Measurements from ENCODE around the gene FANCD2. TPM values are rescaled to one million over a fixed set of nuclear protein-coding genes. Genes with fewer than 3 reads are reported as not detected.
"Not testable (repeated sequence)": the region's sequence is repeated elsewhere in the genome, so short reads cannot be mapped to it uniquely, and the experiment has no call there.

FANCD2 gene
- total RNA-seq, 1 donor from 2014 or later: 7.0 TPM

DNA sequence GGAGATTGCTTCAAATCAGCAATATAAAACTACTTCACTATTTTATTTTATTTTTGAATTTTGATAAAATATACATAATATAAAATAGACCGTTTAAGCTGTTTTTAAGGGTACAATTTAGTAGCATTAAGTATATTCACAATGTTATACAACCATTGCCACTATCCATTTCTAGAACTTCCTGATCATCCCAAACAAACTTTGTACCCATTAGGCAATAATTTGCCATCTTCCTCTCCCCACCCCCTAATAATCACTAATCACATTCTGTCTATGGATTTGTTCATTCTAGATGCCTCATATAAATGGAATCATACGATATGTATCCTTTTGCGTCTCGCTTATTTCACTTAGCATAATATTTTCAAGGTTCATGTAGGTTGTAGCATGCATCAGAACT lies 28.9 kb downstream of the FANCD2 start:
- H3K36me3 Mint-ChIP-seq (ENCODE audit: unreplicated experiment): no peaks in the 10 kb centered on the region
- no peaks in the 10 kb centered on the region for H3K9me3 Mint-ChIP-seq (ENCODE audit: unreplicated experiment)
- no peak for TF ChIP-seq CTCF (IDR thresholded peaks at IDR 0.05; ENCODE audit: partially characterized antibody, unreplicated experiment)

DNA sequence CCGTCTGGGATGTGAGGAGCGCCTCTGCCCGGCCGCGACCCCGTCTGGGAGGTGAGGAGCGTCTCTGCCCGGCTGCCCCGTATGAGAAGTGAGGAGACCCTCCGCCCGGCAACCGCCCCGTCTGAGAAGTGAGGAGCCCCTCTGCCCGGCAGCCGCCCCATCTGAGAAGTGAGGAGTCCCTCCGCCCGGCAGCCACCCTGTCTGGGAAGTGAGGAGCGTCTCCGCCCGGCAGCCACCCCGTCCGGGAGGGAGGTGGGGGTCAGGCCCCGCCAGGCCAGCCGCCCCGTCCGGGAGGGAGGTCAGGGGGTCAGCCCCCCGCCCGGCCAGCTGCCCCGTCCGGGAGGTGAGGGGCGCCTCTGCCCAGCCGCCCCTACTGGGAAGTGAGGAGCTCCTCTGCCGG lies 43.8 kb downstream of the FANCD2 start:
- H3K9me3 Mint-ChIP-seq (ENCODE audit: unreplicated experiment); H3K4me1 Mint-ChIP-seq (ENCODE audit: low read depth, unreplicated experiment); H3K4me3 Mint-ChIP-seq (ENCODE audit: unreplicated experiment); H3K27ac Mint-ChIP-seq (ENCODE audit: unreplicated experiment); H3K27me3 Mint-ChIP-seq (ENCODE audit: unreplicated experiment); DNase-seq: not testable (repeated sequence)
- H3K36me3 Mint-ChIP-seq (ENCODE audit: unreplicated experiment): peaks cover 11% of the 10 kb centered on the region

More for the DNA sequence above, 28.9 kb downstream of the FANCD2 start:
- Mint-ChIP-seq H3K27me3 (ENCODE audit: unreplicated experiment) (no peaks in the 10 kb centered on the region), H3K27ac (ENCODE audit: unreplicated experiment) (no peak overlapping the region), H3K4me3 (ENCODE audit: unreplicated experiment) (no peak overlapping the region), H3K4me1 (ENCODE audit: low read depth, unreplicated experiment) (no peaks in the 10 kb centered on the region)
- no peak for DNase-seq

DNA sequence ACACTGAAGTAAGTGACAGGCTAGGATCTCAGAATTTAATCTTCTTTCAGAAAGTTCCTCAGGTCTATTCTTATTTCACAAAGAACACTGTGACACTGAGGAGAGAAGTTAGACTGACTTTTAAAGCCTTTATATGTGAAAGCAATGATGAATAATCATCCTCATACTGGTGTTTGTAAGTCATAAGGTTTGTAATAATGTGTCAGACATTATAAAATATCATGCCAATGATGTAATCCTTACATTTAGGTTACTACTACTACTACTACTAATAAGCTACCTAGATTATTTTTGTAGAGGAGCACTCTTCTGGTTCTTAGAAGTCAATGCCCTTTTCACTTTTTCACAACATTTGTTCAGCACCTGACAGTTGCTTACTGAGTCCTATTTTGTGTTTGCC lies 48.4 kb downstream of the FANCD2 start:
- H3K9me3 Mint-ChIP-seq (ENCODE audit: unreplicated experiment): no peaks in the 10 kb centered on the region
- no peak for DNase-seq
- no peaks in the 10 kb centered on the region for H3K4me1 Mint-ChIP-seq (ENCODE audit: low read depth, unreplicated experiment)

DNA sequence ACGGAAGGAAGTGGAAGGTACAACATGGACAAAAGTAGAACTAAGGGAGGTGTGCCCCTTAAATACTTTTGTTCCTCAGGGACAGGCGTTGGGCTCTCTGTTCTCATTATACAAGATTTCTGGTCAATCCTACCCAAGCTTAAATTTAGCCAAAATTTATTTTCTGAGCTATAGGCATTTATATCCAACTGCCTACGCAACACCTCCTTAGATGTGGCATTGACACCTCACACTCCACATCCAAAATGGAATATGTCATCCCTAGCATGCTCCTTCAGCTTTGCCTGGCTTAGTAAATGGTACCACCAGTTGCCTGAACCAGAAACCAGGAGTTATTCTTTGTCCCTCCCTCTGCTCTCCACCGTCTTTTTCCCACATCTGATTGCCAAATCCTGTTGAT lies 55.6 kb downstream of the FANCD2 start:
- no peaks in the 10 kb centered on the region for H3K36me3 Mint-ChIP-seq (ENCODE audit: unreplicated experiment)
- no peak overlapping the region for H3K4me3 Mint-ChIP-seq (ENCODE audit: unreplicated experiment)
- H3K27ac Mint-ChIP-seq (ENCODE audit: unreplicated experiment): no peak overlapping the region

More for the DNA sequence above, 48.4 kb downstream of the FANCD2 start:
- no peaks in the 10 kb centered on the region for H3K36me3 Mint-ChIP-seq (ENCODE audit: unreplicated experiment)
- H3K4me3 Mint-ChIP-seq (ENCODE audit: unreplicated experiment): no peak overlapping the region
- H3K27me3 Mint-ChIP-seq (ENCODE audit: unreplicated experiment): peaks cover 2% of the 10 kb centered on the region
- no peak overlapping the region for H3K27ac Mint-ChIP-seq (ENCODE audit: unreplicated experiment)
- no peak for TF ChIP-seq CTCF (IDR thresholded peaks at IDR 0.05; ENCODE audit: partially characterized antibody, unreplicated experiment)

DNA sequence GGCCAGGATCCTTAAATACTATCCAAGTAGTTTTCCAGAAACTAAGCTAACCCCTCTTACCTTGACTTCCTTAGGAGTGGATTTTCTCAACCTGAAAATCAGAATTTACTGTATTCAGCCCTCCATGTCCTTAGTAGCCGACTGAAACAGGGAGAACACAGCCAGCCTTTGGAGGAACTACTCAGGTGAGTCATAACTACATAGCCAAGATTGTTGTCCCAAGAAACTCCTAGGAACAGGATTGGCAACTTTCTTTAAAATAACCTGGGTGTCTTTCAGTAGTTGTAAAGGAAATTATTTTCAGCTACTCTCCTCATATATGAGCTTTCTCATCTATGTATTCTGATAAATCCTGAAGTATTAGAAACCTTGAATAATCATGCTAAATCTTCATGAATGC lies 59.5 kb downstream of the FANCD2 start:
- Mint-ChIP-seq H3K4me3 (ENCODE audit: unreplicated experiment) (no peak overlapping the region), H3K27me3 (ENCODE audit: unreplicated experiment) (peaks cover 1% of the 10 kb centered on the region), H3K36me3 (ENCODE audit: unreplicated experiment) (no peaks in the 10 kb centered on the region), H3K4me1 (ENCODE audit: low read depth, unreplicated experiment) (no peaks in the 10 kb centered on the region), H3K27ac (ENCODE audit: unreplicated experiment) (no peak overlapping the region), H3K9me3 (ENCODE audit: unreplicated experiment) (no peaks in the 10 kb centered on the region)
- no peak for DNase-seq
- TF ChIP-seq CTCF (IDR thresholded peaks at IDR 0.05; ENCODE audit: partially characterized antibody, unreplicated experiment): no peak

More for the DNA sequence above, 55.6 kb downstream of the FANCD2 start:
- DNase-seq: no peak
- Mint-ChIP-seq H3K9me3 (ENCODE audit: unreplicated experiment) (no peaks in the 10 kb centered on the region), H3K27me3 (ENCODE audit: unreplicated experiment) (peaks cover 1% of the 10 kb centered on the region), H3K4me1 (ENCODE audit: low read depth, unreplicated experiment) (no peaks in the 10 kb centered on the region)
- no peak for TF ChIP-seq CTCF (IDR thresholded peaks at IDR 0.05; ENCODE audit: partially characterized antibody, unreplicated experiment)

GRCh38 chr3:10088256-10088655 lies 62.0 kb downstream of the FANCD2 start:
- no peak for TF ChIP-seq CTCF (IDR thresholded peaks at IDR 0.05; ENCODE audit: partially characterized antibody, unreplicated experiment)
- Mint-ChIP-seq H3K27me3 (ENCODE audit: unreplicated experiment) (no peaks in the 10 kb centered on the region), H3K36me3 (ENCODE audit: unreplicated experiment) (no peaks in the 10 kb centered on the region), H3K9me3 (ENCODE audit: unreplicated experiment) (no peaks in the 10 kb centered on the region), H3K27ac (ENCODE audit: unreplicated experiment) (no peak overlapping the region), H3K4me3 (ENCODE audit: unreplicated experiment) (no peak overlapping the region), H3K4me1 (ENCODE audit: low read depth, unreplicated experiment) (no peaks in the 10 kb centered on the region)
- DNase-seq: no peak

Measured in glutamatergic neuron (in vitro differentiated cells).